K562 (cell line): Measurements from ENCODE around the gene MYO3A. TPM values are rescaled to one million over a fixed set of nuclear protein-coding genes. Genes with fewer than 3 reads are reported as not detected.

Experiments
- ATAC-seq: fragments of 200-7000 bp; cut with Tn5 transposase; 3 replicates; pipeline ENCODE4 v1.9.1; 2020; ENCODE audit warnings: moderate library complexity
- BruUV-seq: library from RNA; stranded (reverse); fragments of 400-500 nt; replicated peaks from 2 replicates; lab custom pipeline; 2021; lab: Mats Ljungman, UMichigan
- CTCF ChIA-PET: fragments of 300-600 bp; formaldehyde crosslinking; extraction: SDS; loops from one replicate; lab custom pipeline; 2021; ENCODE audit warnings: low intra/inter-chr PET ratio; lab: Yijun Ruan, JAX
- POLR2A ChIA-PET: fragments of 300-600, 350-650 bp; sonication (Branson Sonifier 250); formaldehyde crosslinking; extraction: SDS; loops from one replicate; lab custom pipeline; 2021; ENCODE audit warnings: antibody characterized with exemption, inconsistent platforms; lab: Yijun Ruan, JAX
- DNase-seq, 4 experiments: peaks; one replicate each; pipeline versions ENCODE4 v3.0.0 to v3.0.0-alpha.2; 2011 to 2018; ENCODE audit warnings: low spot score in 3 of 4, mixed read lengths in 3 of 4; ENCODE audit errors: extremely low read depth in 1 of 4
- FAIRE-seq: peaks from 2 replicates; lab custom pipeline; 2011; peaks lifted over from hg19 to GRCh38; lab: Jason Lieb, UNC
- H2AFZ ChIP-seq: 2 replicates; pipeline ENCODE4 v1.6.0; 2011; ENCODE audit warnings: low read depth, low read length, control low read depth, inconsistent platforms
- H3K27ac ChIP-seq: fragments of 200-600 bp; 3 replicates; pipeline ENCODE4 v1.8.0; 2011; ENCODE audit warnings: low read depth, mild to moderate bottlenecking, control low read depth, inconsistent platforms, low read length, moderate library complexity, mixed read lengths; ENCODE audit errors: extremely low read depth
- H3K27me3 ChIP-seq, 2 experiments: fragments of 300-600 bp in 1 of 2; 2 replicates in 1 of 2; 3 replicates in 1 of 2; pipeline versions ENCODE4 v1.6.0 to v1.8.0; 2011; ENCODE audit warnings: inconsistent platforms in 2 of 2, low read length in 2 of 2, mild to moderate bottlenecking in 1 of 2, mixed read lengths in 1 of 2, moderate library complexity in 1 of 2; ENCODE audit not compliant: control insufficient read depth in 2 of 2, insufficient read depth in 2 of 2
- H3K36me3 ChIP-seq: fragments of 300-600 bp; 3 replicates; pipeline ENCODE4 v1.8.0; 2011; ENCODE audit warnings: mild to moderate bottlenecking, low read length, inconsistent platforms; ENCODE audit not compliant: control insufficient read depth, insufficient read depth
- H3K4me1 ChIP-seq, 2 experiments: fragments of 200-600 bp in 1 of 2; replicated peaks in 1 of 2; 2 replicates in 1 of 2; 3 replicates in 1 of 2; pipeline versions ENCODE4 v1.5.1 to v1.8.0; 2011; ENCODE audit warnings: inconsistent platforms in 2 of 2, low read length in 2 of 2, mild to moderate bottlenecking in 1 of 2, mixed read lengths in 1 of 2, moderate library complexity in 1 of 2; ENCODE audit not compliant: control insufficient read depth in 2 of 2, insufficient read depth in 2 of 2
- H3K4me2 ChIP-seq: 2 replicates; pipeline ENCODE4 v1.6.1; 2011; ENCODE audit warnings: low read length, control low read depth, inconsistent platforms, mixed read lengths; ENCODE audit not compliant: insufficient read depth
- H3K4me3 ChIP-seq: fragments of 200-600 bp; sonication (generic), shearing (Covaris generic); 2 replicates; pipeline ENCODE4 v1.5.1; 2016; ENCODE audit warnings: control low read depth, inconsistent platforms
- H3K79me2 ChIP-seq: fragments of 200-600 bp; 3 replicates; pipeline ENCODE4 v1.8.0; 2011; ENCODE audit warnings: low read length, inconsistent platforms; ENCODE audit not compliant: control insufficient read depth, insufficient read depth
- H3K9ac ChIP-seq, 2 experiments: 2 replicates each; pipeline versions ENCODE4 v1.6.0 to v1.6.1; 2011; ENCODE audit warnings: low read depth in 2 of 2, low read length in 2 of 2, control low read depth in 1 of 2, inconsistent platforms in 1 of 2, mild to moderate bottlenecking in 1 of 2, mixed read lengths in 1 of 2; ENCODE audit not compliant: insufficient read depth in 1 of 2
- H3K9me1 ChIP-seq: one replicate; pipeline ENCODE4 v1.6.0; 2011; ENCODE audit warnings: inconsistent platforms, mild to moderate bottlenecking, low read length, moderate library complexity; ENCODE audit not compliant: control insufficient read depth, insufficient read depth
- H3K9me3 ChIP-seq: replicated peaks from 2 replicates; pipeline ENCODE4 v1.5.1; 2011; ENCODE audit warnings: low read depth, low read length, inconsistent platforms; ENCODE audit not compliant: control insufficient read depth, insufficient read depth
- H4K20me1 ChIP-seq: replicated peaks from 2 replicates; pipeline ENCODE4 v1.6.1; 2011; ENCODE audit warnings: low read length, inconsistent platforms, mixed read lengths; ENCODE audit not compliant: control insufficient read depth, insufficient read depth
- BHLHE40 ChIP-seq: IDR thresholded peaks from 2 replicates; pipeline ENCODE4 v1.6.1; 2011; ENCODE audit warnings: low read length, improper control_type of control experiment
- KAT8 ChIP-seq: fragments of 450-650 bp; IDR thresholded peaks from 2 replicates; pipeline ENCODE4 v1.6.1; 2016; ENCODE audit warnings: low read depth, mild to moderate bottlenecking
- MTA2 ChIP-seq: fragments of 450-650 bp; IDR thresholded peaks from 2 replicates; pipeline ENCODE4 v1.6.1; 2016; ENCODE audit warnings: low read depth
- SIRT6 ChIP-seq: IDR thresholded peaks from one replicate; pipeline ENCODE4 v1.6.1; 2012; ENCODE audit warnings: low read depth, mild to moderate bottlenecking, control low read depth, inconsistent platforms, low read length, moderate library complexity
- SMARCE1 ChIP-seq: fragments of 450-650 bp; IDR thresholded peaks from 2 replicates; pipeline ENCODE4 v1.7.1; 2016; ENCODE audit warnings: mild to moderate bottlenecking
- TOE1 ChIP-seq, 2 experiments: fragments of 450-650 bp in 1 of 2; sonication (generic) in 1 of 2; formaldehyde crosslinking in 1 of 2; IDR thresholded peaks; 2 replicates each; pipeline versions ENCODE4 v1.7.1 to v1.8.0; 2016 to 2022; ENCODE audit warnings: borderline replicate concordance in 2 of 2, mild to moderate bottlenecking in 2 of 2, antibody characterized with exemption in 1 of 2, inconsistent platforms in 1 of 2, low read depth in 1 of 2, missing genetic modification reagents in 1 of 2, moderate library complexity in 1 of 2
- ZNF41 ChIP-seq: fragments of 250-450 bp; sonication (Bioruptor Pico); conservative IDR thresholded peaks from 2 replicates; pipeline ENCODE4 v1.4.0; 2020; ENCODE audit warnings: mild to moderate bottlenecking
- ZNF785 ChIP-seq: fragments of 250-450 bp; sonication (Bioruptor Pico); IDR thresholded peaks from 2 replicates; pipeline ENCODE4 v1.4.0; 2020; ENCODE audit warnings: mild to moderate bottlenecking
- in situ Hi-C: fragments of 300-500 bp; cut with MboI; formaldehyde crosslinking; loops from 4 replicates; pipeline ENCODE4 v1.15.0; 2018; ENCODE audit warnings: inconsistent platforms, mixed read lengths
- intact Hi-C: fragments of 100-400 bp; cut with micrococcal nuclease; formaldehyde crosslinking; loops from 2 replicates; pipeline ENCODE4 v1.14.2; 2022
- polyA plus RNA-seq, 8 experiments: library from polyadenylated mRNA; depleted of rRNA in 4 of 8; stranded (reverse) in 5 of 8; unstranded in 3 of 8; fragments of >200 nt; fragmentation: Nextera tagmentation in 2 of 8; fragmentation: Illumina TruSeq in 1 of 8; extraction: Ambion mirVana in 2 of 8; extraction: Trizol in 1 of 8; gene quantifications; 2 replicates each; pipeline versions ENCODE4 v1.2.1 to v1.2.3, GENCODE V29; 2011 to 2014; ENCODE audit warnings: inconsistent platforms in 1 of 8, missing spikeins in 1 of 8
- total RNA-seq, 7 experiments: library from RNA; depleted of rRNA in 6 of 7; stranded (reverse); fragments of >200 nt in 6 of 7; fragmentation: Illumina TruSeq in 2 of 7; extraction: Trizol in 2 of 7; gene quantifications; 2 replicates each; pipeline versions ENCODE4 v1.2.1 to v1.2.3, GENCODE V29; 2011 to 2021; ENCODE audit warnings: low replicate concordance in 1 of 7
- TF ChIP-seq, protein P1 (sequence below): sonication (generic); formaldehyde crosslinking; IDR thresholded peaks from 2 replicates; pipeline ENCODE4 v1.5.0; 2020; ENCODE audit warnings: missing genetic modification reagents
- TF ChIP-seq, protein P2 (sequence below): fragments of 450-650 bp; IDR thresholded peaks from 2 replicates; pipeline ENCODE4 v1.7.0; 2016; ENCODE audit warnings: borderline replicate concordance

The MYO3A gene
- total and polyA plus RNA-seq, 9 of the 15 experiments (the other 6 are each of a cell fraction or from before 2014, with no cell fraction given), result not detected

DNA sequence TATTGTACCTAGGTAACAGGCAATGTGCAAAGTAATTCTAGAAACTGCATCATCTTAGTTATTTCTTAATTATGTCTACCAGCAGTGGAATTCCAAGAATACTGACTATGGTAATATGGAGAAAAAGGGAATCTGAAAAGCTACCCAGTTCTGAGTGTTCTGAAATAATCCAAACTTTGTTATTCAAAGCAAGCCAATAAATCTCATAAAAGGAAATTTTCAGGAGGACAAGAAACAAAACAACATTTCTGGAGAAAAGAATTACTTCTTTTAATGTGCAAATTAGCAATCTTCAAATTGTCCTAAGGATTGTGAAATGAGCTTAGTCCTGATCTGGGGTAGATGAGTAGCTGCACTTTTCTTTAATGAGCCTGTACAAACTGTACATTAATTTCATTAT lies 88.8 kb downstream of the MYO3A start:
- H3K4me3 ChIP-seq, result no peak overlapping the region
- TF ChIP-seq SMARCE1 (no peak), KAT8 (no peak), TOE1 (IDR thresholded peaks at IDR 0.05; ENCODE audit: borderline replicate concordance) (no peak), TOE1 (CRISPR knock-in tag; IDR thresholded peaks at IDR 0.05; ENCODE audit: borderline replicate concordance, low read depth) (no peak), MTA2 (no peak), ZNF41 (no peak), SIRT6 (no peak), BHLHE40 (no peak), ZNF785 (CRISPR knock-in tag) (no peak)
- TF ChIP-seq, protein P1, sequence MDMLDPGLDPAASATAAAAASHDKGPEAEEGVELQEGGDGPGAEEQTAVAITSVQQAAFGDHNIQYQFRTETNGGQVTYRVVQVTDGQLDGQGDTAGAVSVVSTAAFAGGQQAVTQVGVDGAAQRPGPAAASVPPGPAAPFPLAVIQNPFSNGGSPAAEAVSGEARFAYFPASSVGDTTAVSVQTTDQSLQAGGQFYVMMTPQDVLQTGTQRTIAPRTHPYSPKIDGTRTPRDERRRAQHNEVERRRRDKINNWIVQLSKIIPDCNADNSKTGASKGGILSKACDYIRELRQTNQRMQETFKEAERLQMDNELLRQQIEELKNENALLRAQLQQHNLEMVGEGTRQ (CRISPR knock-in tag), result no peak
- TF ChIP-seq, protein P2, sequence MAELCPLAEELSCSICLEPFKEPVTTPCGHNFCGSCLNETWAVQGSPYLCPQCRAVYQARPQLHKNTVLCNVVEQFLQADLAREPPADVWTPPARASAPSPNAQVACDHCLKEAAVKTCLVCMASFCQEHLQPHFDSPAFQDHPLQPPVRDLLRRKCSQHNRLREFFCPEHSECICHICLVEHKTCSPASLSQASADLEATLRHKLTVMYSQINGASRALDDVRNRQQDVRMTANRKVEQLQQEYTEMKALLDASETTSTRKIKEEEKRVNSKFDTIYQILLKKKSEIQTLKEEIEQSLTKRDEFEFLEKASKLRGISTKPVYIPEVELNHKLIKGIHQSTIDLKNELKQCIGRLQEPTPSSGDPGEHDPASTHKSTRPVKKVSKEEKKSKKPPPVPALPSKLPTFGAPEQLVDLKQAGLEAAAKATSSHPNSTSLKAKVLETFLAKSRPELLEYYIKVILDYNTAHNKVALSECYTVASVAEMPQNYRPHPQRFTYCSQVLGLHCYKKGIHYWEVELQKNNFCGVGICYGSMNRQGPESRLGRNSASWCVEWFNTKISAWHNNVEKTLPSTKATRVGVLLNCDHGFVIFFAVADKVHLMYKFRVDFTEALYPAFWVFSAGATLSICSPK, result no peak
- no peak for FAIRE-seq
- POLR2A ChIA-PET, result no interaction called here
- in situ Hi-C loops (no loop called here), intact Hi-C loops (no loop called here)
- no peaks in the 10 kb centered on the region for H3K9me3 ChIP-seq
- H4K20me1 ChIP-seq, result no peaks in the 10 kb centered on the region
- no peaks in the 10 kb centered on the region for H3K36me3 ChIP-seq
- H3K9me1 ChIP-seq, result no peaks in the 10 kb centered on the region
- no peak overlapping the region for H2AFZ ChIP-seq
- H3K27me3 ChIP-seq, result no peaks in the 10 kb centered on the region
- no TSS peak for BruUV-seq
- H3K4me2 ChIP-seq, result no peak overlapping the region
- CTCF ChIA-PET, result no interaction called here
- H3K4me1 ChIP-seq, result no peaks in the 10 kb centered on the region
- H3K9ac ChIP-seq, result no peak overlapping the region
- no peak overlapping the region for H3K27ac ChIP-seq
- no peak for ATAC-seq
- DNase-seq, result no peak
- no peaks in the 10 kb centered on the region for H3K79me2 ChIP-seq
